Activated CD4-positive, alpha-beta T cell treated with anti-CD3 and anti-CD28 coated beads, Interleukin-2, amount 50 U/mL, for 4 hours (primary cell): ENCODE data around the gene CASP2.
"Not testable (repeated sequence)": the region's sequence is repeated elsewhere in the genome, so short reads cannot be mapped to it uniquely, and the experiment has no call there.

Experiments used
- DNase-seq, 2 experiments: peaks; one replicate each; pipeline ENCODE4 v3.0.0-alpha.2; 2020

The CASP2 gene

GRCh38 chr7:143287935-143288826 lies at the start of gene CASP2:
CASP2 (plus strand) TSS chr7:143288351; CDS start chr7:143288456, 105 bp downstream.
- DNase-seq, result peak; percentile 99

- no peak for DNase-seq
Measured at GRCh38 chr7:143239813-143240212, 48.3 kb upstream of the CASP2 start.

- peak; percentile 67 to 68 for DNase-seq
Measured at GRCh38 chr7:143240291-143241168, 47.6 kb upstream of the CASP2 start.

- no peak for DNase-seq
Measured at GRCh38 chr7:143242306-143242705, 45.8 kb upstream of the CASP2 start.

- DNase-seq, result no peak
Measured at GRCh38 chr7:143243111-143243510, 45.0 kb upstream of the CASP2 start.

GRCh38 chr7:143243614-143244013 lies 44.5 kb upstream of the CASP2 start:
- no peak for DNase-seq

- no peak for DNase-seq
Measured at GRCh38 chr7:143244321-143244720, 43.8 kb upstream of the CASP2 start.

GRCh38 chr7:143245123-143245522 lies 43.0 kb upstream of the CASP2 start:
- DNase-seq, result no peak

- DNase-seq, result no peak
Measured at GRCh38 chr7:143247372-143247771, 40.8 kb upstream of the CASP2 start.

GRCh38 chr7:143248761-143249354 lies 39.3 kb upstream of the CASP2 start:
- no peak for DNase-seq

- DNase-seq, result no peak
Measured at GRCh38 chr7:143250199-143250598, 38.0 kb upstream of the CASP2 start.

- no peak for DNase-seq
Measured at GRCh38 chr7:143250822-143251221, 37.3 kb upstream of the CASP2 start.

GRCh38 chr7:143252006-143252405 lies 36.1 kb upstream of the CASP2 start:
- DNase-seq, result no peak

GRCh38 chr7:143255564-143255963 lies 32.6 kb upstream of the CASP2 start:
- no peak for DNase-seq

GRCh38 chr7:143256325-143256724 lies 31.8 kb upstream of the CASP2 start:
- no peak for DNase-seq

GRCh38 chr7:143256932-143257331 lies 31.2 kb upstream of the CASP2 start:
- DNase-seq, result no peak

- no peak for DNase-seq
Measured at GRCh38 chr7:143257501-143257900, 30.6 kb upstream of the CASP2 start.

- no peak for DNase-seq
Measured at GRCh38 chr7:143258831-143259230, 29.3 kb upstream of the CASP2 start.

- DNase-seq, result no peak
Measured at GRCh38 chr7:143259765-143260164, 28.4 kb upstream of the CASP2 start.

- no peak for DNase-seq
Measured at GRCh38 chr7:143261901-143262300, 26.2 kb upstream of the CASP2 start.

- peak; percentile 71 to 75 for DNase-seq
Measured at GRCh38 chr7:143263266-143264195, 24.6 kb upstream of the CASP2 start, which contains the start of gene GSTK1. GSTK1 (plus strand) TSS chr7:143263441; CDS start chr7:143263514, 73 bp downstream.

- DNase-seq, result not testable (repeated sequence)
Measured at GRCh38 chr7:143264196-143264568, 24.0 kb upstream of the CASP2 start.
